Activated naive CD8-positive, alpha-beta T cell treated with anti-CD3 and anti-CD28 coated beads, Interleukin-2, amount 50 U/mL, for 24 hours (primary cell): ENCODE results near the gene GRB7.

ENCODE experiments used
- ATAC-seq: fragments of 150-1000 bp; cut with Tn5 transposase; one replicate; pipeline ENCODE4 v1.10.0; 2021
- DNase-seq: peaks from one replicate; pipeline ENCODE4 v3.0.0; 2021
- H3K27ac Mint-ChIP-seq: one replicate; pipeline ENCODE4 v1.8.0; 2021; ENCODE audit warnings: mild to moderate bottlenecking, mixed read lengths
- H3K27me3 Mint-ChIP-seq: one replicate; pipeline ENCODE4 v1.8.0; 2021; ENCODE audit warnings: mixed read lengths
- H3K36me3 Mint-ChIP-seq: one replicate; pipeline ENCODE4 v1.8.0; 2021; ENCODE audit warnings: low read depth, mixed read lengths
- H3K4me1 Mint-ChIP-seq: one replicate; pipeline ENCODE4 v1.8.0; 2021; ENCODE audit warnings: mixed read lengths
- H3K4me3 Mint-ChIP-seq: one replicate; pipeline ENCODE4 v1.8.0; 2021; ENCODE audit warnings: mild to moderate bottlenecking, moderate library complexity, mixed read lengths
- H3K9me3 Mint-ChIP-seq: one replicate; pipeline ENCODE4 v1.8.0; 2021; ENCODE audit warnings: mixed read lengths

The GRB7 gene

DNA sequence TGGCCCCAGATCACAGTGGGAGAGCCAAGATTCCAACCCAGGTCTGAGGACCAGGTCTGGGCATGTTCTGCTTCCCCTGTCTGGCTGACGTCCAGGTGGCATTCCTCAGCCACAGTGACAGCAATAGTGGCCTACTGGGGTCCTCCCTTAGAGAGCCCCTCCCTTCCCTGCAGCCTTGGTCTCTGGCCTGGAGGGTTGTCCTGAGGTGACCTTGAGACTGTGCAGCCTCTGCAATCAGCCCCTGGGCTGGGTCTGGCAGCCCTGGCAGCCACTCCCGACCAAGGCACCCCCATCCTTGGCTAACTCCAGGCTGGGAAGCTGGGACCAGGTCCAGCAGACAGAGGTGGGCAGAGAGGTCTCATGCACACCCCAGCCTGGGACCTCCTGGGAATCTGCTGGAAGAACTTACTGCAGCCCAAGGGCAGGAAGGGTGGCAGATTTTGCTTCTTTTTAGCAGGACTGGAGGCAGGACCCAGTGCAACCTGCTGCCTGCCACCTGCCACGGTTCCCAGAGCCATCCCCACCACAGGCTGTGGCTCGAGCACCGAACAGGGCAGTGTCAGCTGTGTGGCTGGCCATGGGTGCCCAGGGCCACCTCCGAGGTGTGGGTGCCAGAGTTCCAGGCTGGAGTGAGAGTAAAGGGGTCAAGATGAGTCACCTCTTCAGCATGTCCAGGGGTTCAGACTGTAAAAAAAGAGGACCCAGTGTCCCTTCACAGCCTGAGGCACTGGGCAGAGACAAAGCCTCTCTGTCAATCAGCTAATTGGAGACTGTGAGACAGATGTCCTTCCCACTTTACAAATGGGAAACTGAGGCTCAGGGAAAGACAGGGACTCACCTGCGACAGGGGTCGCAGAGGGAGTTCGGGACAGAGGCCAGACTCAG is 12.6 kb downstream of the GRB7 start:
- H3K9me3 Mint-ChIP-seq = no peaks in the 10 kb centered on the region
- DNase-seq (no peak), ATAC-seq (no peak)
- peaks cover 39% of the 10 kb centered on the region for H3K4me1 Mint-ChIP-seq
- H3K27ac Mint-ChIP-seq = no peak overlapping the region
- no peaks in the 10 kb centered on the region for H3K36me3 Mint-ChIP-seq
- no peaks in the 10 kb centered on the region for H3K27me3 Mint-ChIP-seq
- no peak overlapping the region for H3K4me3 Mint-ChIP-seq

DNA sequence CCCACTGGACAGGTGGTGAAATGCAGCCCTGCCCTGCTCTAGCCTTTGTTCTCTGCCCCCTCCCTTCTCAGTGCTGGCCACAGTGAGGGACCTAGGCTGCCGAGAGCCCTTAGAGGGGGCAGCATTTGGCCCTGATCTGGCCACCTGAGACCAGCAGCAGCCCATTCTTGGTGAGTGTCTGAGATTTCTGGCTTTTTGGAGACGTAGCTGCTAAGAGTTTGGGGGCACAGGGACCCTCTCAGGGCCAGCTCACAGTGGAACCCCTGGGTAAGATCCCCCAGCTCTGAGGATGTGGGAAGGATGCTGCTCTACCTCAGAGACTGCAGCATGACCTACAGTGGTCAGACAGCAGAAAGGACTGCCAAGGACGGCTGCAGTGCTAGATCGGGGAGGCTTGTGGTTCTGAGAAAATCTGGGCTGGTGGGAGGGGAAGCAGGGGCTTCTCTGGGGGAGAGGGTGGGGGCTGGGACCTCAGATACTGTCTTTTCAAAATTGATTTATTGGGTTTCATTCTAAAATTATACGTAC is 13.3 kb downstream of the GRB7 start:
- H3K4me3 Mint-ChIP-seq = no peak overlapping the region
- ATAC-seq (no peak), DNase-seq (no peak)
- H3K36me3 Mint-ChIP-seq = no peaks in the 10 kb centered on the region
- H3K4me1 Mint-ChIP-seq = peaks cover 46% of the 10 kb centered on the region
- no peak overlapping the region for H3K27ac Mint-ChIP-seq
- H3K9me3 Mint-ChIP-seq = no peaks in the 10 kb centered on the region
- no peaks in the 10 kb centered on the region for H3K27me3 Mint-ChIP-seq

- Mint-ChIP-seq H3K9me3 (no peaks in the 10 kb centered on the region), H3K27me3 (no peaks in the 10 kb centered on the region), H3K4me1 (peaks cover 51% of the 10 kb centered on the region), H3K27ac (no peak overlapping the region), H3K4me3 (no peak overlapping the region), H3K36me3 (no peaks in the 10 kb centered on the region)
- ATAC-seq (no peak), DNase-seq (no peak)
Measured at GRCh38 chr17:39751637-39752036, 13.9 kb downstream of the GRB7 start.

GRCh38 chr17:39752241-39752881 is 14.6 kb downstream of the GRB7 start:
- H3K27me3 Mint-ChIP-seq = no peaks in the 10 kb centered on the region
- H3K36me3 Mint-ChIP-seq = no peaks in the 10 kb centered on the region
- H3K4me3 Mint-ChIP-seq = peak overlapping the region; percentile 59
- no peak for DNase-seq
- H3K9me3 Mint-ChIP-seq = no peaks in the 10 kb centered on the region
- no peak for ATAC-seq
- peak overlapping the region; percentile 85 for H3K27ac Mint-ChIP-seq
- H3K4me1 Mint-ChIP-seq = peaks cover 59% of the 10 kb centered on the region

GRCh38 chr17:39753514-39754160 is 15.9 kb downstream of the GRB7 start:
- H3K9me3 Mint-ChIP-seq = no peaks in the 10 kb centered on the region
- DNase-seq (peak; percentile 70), ATAC-seq (no peak)
- H3K27ac Mint-ChIP-seq = peak overlapping the region; percentile 95
- H3K4me1 Mint-ChIP-seq = peaks cover 71% of the 10 kb centered on the region
- H3K36me3 Mint-ChIP-seq = peaks cover 6% of the 10 kb centered on the region
- H3K4me3 Mint-ChIP-seq = peak overlapping the region; percentile 77
- no peaks in the 10 kb centered on the region for H3K27me3 Mint-ChIP-seq

- H3K4me3 Mint-ChIP-seq = peak overlapping the region; percentile 77
- no peaks in the 10 kb centered on the region for H3K27me3 Mint-ChIP-seq
- peak; percentile 73 for ATAC-seq
- H3K36me3 Mint-ChIP-seq = peaks cover 9% of the 10 kb centered on the region
- peaks cover 74% of the 10 kb centered on the region for H3K4me1 Mint-ChIP-seq
- DNase-seq = peak; percentile 97
- no peaks in the 10 kb centered on the region for H3K9me3 Mint-ChIP-seq
- peak overlapping the region; percentile 97 for H3K27ac Mint-ChIP-seq
Measured at GRCh38 chr17:39754161-39754957, 16.6 kb downstream of the GRB7 start.

GRCh38 chr17:39754958-39755553 is 17.3 kb downstream of the GRB7 start:
- H3K9me3 Mint-ChIP-seq = no peaks in the 10 kb centered on the region
- H3K27me3 Mint-ChIP-seq = no peaks in the 10 kb centered on the region
- peaks cover 13% of the 10 kb centered on the region for H3K36me3 Mint-ChIP-seq
- DNase-seq (no peak), ATAC-seq (no peak)
- H3K27ac Mint-ChIP-seq = peak overlapping the region; percentile 97
- H3K4me3 Mint-ChIP-seq = peak overlapping the region; percentile 67
- H3K4me1 Mint-ChIP-seq = peaks cover 80% of the 10 kb centered on the region

- DNase-seq (peak; percentile 67), ATAC-seq (peak; percentile 20)
- peak overlapping the region; percentile 97 for H3K27ac Mint-ChIP-seq
Measured at GRCh38 chr17:39755554-39756379, 18.0 kb downstream of the GRB7 start.

GRCh38 chr17:39756380-39757079 is 18.8 kb downstream of the GRB7 start:
- DNase-seq (no peak), ATAC-seq (no peak)
- Mint-ChIP-seq H3K36me3 (peaks cover 22% of the 10 kb centered on the region), H3K27me3 (no peaks in the 10 kb centered on the region), H3K27ac (peak overlapping the region; percentile 97), H3K9me3 (no peaks in the 10 kb centered on the region), H3K4me3 (peak overlapping the region; percentile 67), H3K4me1 (peaks cover 86% of the 10 kb centered on the region)

More at GRCh38 chr17:39755554-39756379, 18.0 kb downstream of the GRB7 start:
- H3K36me3 Mint-ChIP-seq = peaks cover 17% of the 10 kb centered on the region
- H3K27me3 Mint-ChIP-seq = no peaks in the 10 kb centered on the region
- H3K9me3 Mint-ChIP-seq = no peaks in the 10 kb centered on the region
- H3K4me1 Mint-ChIP-seq = peaks cover 85% of the 10 kb centered on the region
- peak overlapping the region; percentile 67 for H3K4me3 Mint-ChIP-seq

DNA sequence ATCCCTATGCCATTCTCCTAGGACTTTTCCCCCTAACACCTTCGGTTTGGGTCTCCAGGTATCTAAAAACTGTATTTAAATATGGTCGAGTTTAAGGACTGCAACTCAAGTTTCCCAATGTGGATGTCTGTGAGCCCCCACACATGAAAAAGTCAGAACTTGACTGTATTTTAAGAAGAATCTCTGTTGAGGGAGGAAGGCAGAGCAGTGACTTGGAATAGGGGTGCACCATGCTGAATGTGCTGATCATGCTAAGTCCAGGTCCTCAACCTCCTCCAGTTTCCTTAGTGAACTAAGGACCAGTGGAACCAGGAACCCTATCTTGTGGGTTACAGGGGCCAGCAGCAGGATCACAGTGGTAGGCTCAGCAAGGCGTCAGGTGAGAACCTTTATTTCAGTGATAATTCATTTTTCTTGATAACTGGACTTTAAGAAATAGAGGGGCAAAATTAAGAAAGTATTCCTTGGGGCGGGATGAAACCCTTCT is 19.5 kb downstream of the GRB7 start:
- Mint-ChIP-seq H3K36me3 (peaks cover 23% of the 10 kb centered on the region), H3K4me3 (peak overlapping the region; percentile 62)
- no peak for ATAC-seq

DNA sequence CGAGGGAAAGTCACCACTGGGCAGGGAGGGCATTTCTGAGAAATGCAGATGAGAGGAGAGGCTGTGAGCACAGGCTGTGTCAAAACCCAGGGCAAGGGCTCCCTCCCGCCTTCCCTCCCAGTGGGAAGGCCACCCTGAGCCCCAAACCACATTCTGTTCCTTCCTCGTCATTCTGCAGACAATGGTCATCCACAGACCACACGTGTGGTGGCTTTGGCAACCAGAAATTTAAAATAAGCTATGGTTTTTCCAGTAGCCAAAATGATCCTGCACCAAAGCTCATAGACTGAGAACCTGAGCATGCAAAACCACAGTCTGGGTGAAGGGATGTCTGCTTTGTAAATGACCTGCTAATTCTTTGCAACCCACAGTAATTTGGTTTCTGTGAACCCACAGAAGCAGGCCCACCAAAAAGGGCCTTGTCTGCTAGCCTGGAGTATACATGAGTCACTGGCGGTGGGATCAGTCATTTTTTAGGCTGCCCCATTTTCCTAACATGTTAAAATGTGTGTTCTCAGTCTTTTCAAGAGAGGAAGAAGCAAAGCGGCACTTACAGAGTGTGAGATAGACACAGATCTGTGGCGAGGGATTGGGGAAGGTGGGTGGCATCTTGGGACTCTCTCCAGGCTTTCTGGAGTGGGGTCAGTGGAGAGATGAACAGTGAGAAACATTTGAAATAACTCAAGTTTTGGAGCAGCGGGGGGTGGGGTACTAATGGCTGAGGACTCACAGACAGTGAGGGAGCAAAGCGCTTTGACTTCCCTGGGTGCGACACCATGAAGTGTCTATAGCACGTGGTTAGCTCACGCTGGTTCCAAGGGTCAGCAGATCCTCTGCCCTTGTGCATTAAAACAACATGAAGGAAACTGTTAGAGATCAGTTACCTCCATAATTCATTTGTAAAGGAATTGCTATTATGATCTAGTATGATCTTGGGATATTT is 20.5 kb downstream of the GRB7 start:
- Mint-ChIP-seq H3K9me3 (no peaks in the 10 kb centered on the region), H3K4me3 (peak overlapping the region; percentile 52), H3K36me3 (peaks cover 31% of the 10 kb centered on the region), H3K27ac (peak overlapping the region; percentile 97), H3K27me3 (no peaks in the 10 kb centered on the region), H3K4me1 (peaks cover 87% of the 10 kb centered on the region)
- ATAC-seq = peak; percentile 41
- DNase-seq = peak; percentile 72

More for the DNA sequence above, 19.5 kb downstream of the GRB7 start:
- H3K4me1 Mint-ChIP-seq = peaks cover 86% of the 10 kb centered on the region
- H3K27ac Mint-ChIP-seq = peak overlapping the region; percentile 97
- H3K9me3 Mint-ChIP-seq = no peaks in the 10 kb centered on the region
- H3K27me3 Mint-ChIP-seq = no peaks in the 10 kb centered on the region
- no peak for DNase-seq
